ENCODE data around the gene TKFC.
A peak's percentile ranks its signal among the peaks of the same experiment; 100 is the strongest.

The TKFC gene

GRCh38 chr11:61334434-61335354 is 1.7 kb downstream of the TKFC start:
- DNase-seq (ENCODE audit: low spot score), result no peak
- TF ChIP-seq CTCF (IDR thresholded peaks at IDR 0.05; ENCODE audit: extremely low read depth, missing control alignments), result no peak

- DNase-seq (ENCODE audit: low spot score), result no peak
- no peak for TF ChIP-seq CTCF (IDR thresholded peaks at IDR 0.05; ENCODE audit: extremely low read depth, missing control alignments)
Observed at GRCh38 chr11:61335355-61335710, 2.3 kb downstream of the TKFC start.

GRCh38 chr11:61336171-61336935 is 3.3 kb downstream of the TKFC start:
- peak; percentile 97 for TF ChIP-seq CTCF (IDR thresholded peaks at IDR 0.05; ENCODE audit: extremely low read depth, missing control alignments)
- peak; percentile 91 for DNase-seq (ENCODE audit: low spot score)

GRCh38 chr11:61337706-61338470 is 4.9 kb downstream of the TKFC start:
- no peak for TF ChIP-seq CTCF (IDR thresholded peaks at IDR 0.05; ENCODE audit: extremely low read depth, missing control alignments)
- DNase-seq (ENCODE audit: low spot score), result no peak

- TF ChIP-seq CTCF (IDR thresholded peaks at IDR 0.05; ENCODE audit: extremely low read depth, missing control alignments), result no peak
- DNase-seq (ENCODE audit: low spot score), result no peak
Observed at GRCh38 chr11:61338783-61339489, 5.9 kb downstream of the TKFC start.

- no peak for DNase-seq (ENCODE audit: low spot score)
- no peak for TF ChIP-seq CTCF (IDR thresholded peaks at IDR 0.05; ENCODE audit: extremely low read depth, missing control alignments)
Observed at GRCh38 chr11:61339490-61339878, 6.5 kb downstream of the TKFC start.

Measured in GM20000 (cell line).